HG03103 (cell line): ENCODE measurements around the gene PCNX3.

ENCODE experiments used
- ATAC-seq: cut with Tn5 transposase; IDR thresholded peaks from one replicate; pipeline ENCODE4 v1.9.1; 2021; ENCODE audit warnings: low read depth; ENCODE audit not compliant: unreplicated experiment

PCNX3 gene

GRCh38 chr11:65580031-65580692 lies 35.4 kb upstream of the PCNX3 start:
- ATAC-seq = no peak

- ATAC-seq = no peak
These were observed 34.8 kb upstream of the PCNX3 start for GRCh38 chr11:65580756-65581155.

GRCh38 chr11:65581928-65582327 lies 33.6 kb upstream of the PCNX3 start:
- no peak for ATAC-seq

- no peak for ATAC-seq
These were observed 32.0 kb upstream of the PCNX3 start for GRCh38 chr11:65583589-65583988.

GRCh38 chr11:65584106-65584505 lies 31.5 kb upstream of the PCNX3 start:
- ATAC-seq = no peak

GRCh38 chr11:65584723-65585171 lies 30.8 kb upstream of the PCNX3 start:
- ATAC-seq = no peak

- ATAC-seq = no peak
These were observed 30.0 kb upstream of the PCNX3 start for GRCh38 chr11:65585396-65586246.

GRCh38 chr11:65586247-65586630 lies 29.3 kb upstream of the PCNX3 start:
- no peak for ATAC-seq

- ATAC-seq = no peak
These were observed 28.9 kb upstream of the PCNX3 start for GRCh38 chr11:65586676-65587075.

GRCh38 chr11:65588199-65589054 lies 27.1 kb upstream of the PCNX3 start:
- ATAC-seq = peak; percentile 60

- no peak for ATAC-seq
These were observed 25.9 kb upstream of the PCNX3 start for GRCh38 chr11:65589444-65590239.

- no peak for ATAC-seq
These were observed 25.3 kb upstream of the PCNX3 start for GRCh38 chr11:65590240-65590738.

GRCh38 chr11:65591939-65592857 lies 23.4 kb upstream of the PCNX3 start:
- ATAC-seq = no peak

- ATAC-seq = no peak
These were observed 22.6 kb upstream of the PCNX3 start for GRCh38 chr11:65592858-65593517.

- ATAC-seq = no peak
These were observed 21.8 kb upstream of the PCNX3 start for GRCh38 chr11:65593518-65594414.

GRCh38 chr11:65595131-65595530 lies 20.4 kb upstream of the PCNX3 start:
- no peak for ATAC-seq

GRCh38 chr11:65595543-65596281 lies 19.9 kb upstream of the PCNX3 start, which contains the start of gene KCNK7:
Gene KCNK7 (minus strand): TSS chr11:65595800. CDS start chr11:65595772, 28 bp downstream.
- no peak for ATAC-seq
